Loucy (cell line): ENCODE results near the gene FAM83D.

ENCODE experiments used
- H2AFZ ChIP-seq: fragments of 200-600 bp; sonication (generic); 2 replicates; pipeline ENCODE4 v1.6.0; 2016; ENCODE audit warnings: antibody characterized with exemption, mild to moderate bottlenecking, low read length, moderate library complexity
- H3F3A ChIP-seq: fragments of 200-600 bp; 2 replicates; pipeline ENCODE4 v1.6.0; 2016; ENCODE audit warnings: antibody characterized with exemption, low read depth, mild to moderate bottlenecking
- H3K27me3 ChIP-seq: fragments of 200-600 bp; sonication (generic); 2 replicates; pipeline ENCODE4 v1.6.1; 2014; ENCODE audit warnings: low read length, mild to moderate bottlenecking; ENCODE audit not compliant: insufficient read depth, poor library complexity, severe bottlenecking
- H3K36me3 ChIP-seq: fragments of 200-600 bp; sonication (generic); 2 replicates; pipeline ENCODE4 v1.6.1; 2016; ENCODE audit warnings: low read length; ENCODE audit not compliant: insufficient read depth
- H3K4me1 ChIP-seq: fragments of 200-600 bp; sonication (generic); 2 replicates; pipeline ENCODE4 v1.5.1; 2014; ENCODE audit warnings: low read length, mild to moderate bottlenecking; ENCODE audit not compliant: insufficient read depth, poor library complexity, severe bottlenecking
- H3K4me2 ChIP-seq: fragments of 200-600 bp; sonication (generic); 2 replicates; pipeline ENCODE4 v1.6.0; 2014; ENCODE audit warnings: antibody characterized with exemption, low read length, low read depth, mild to moderate bottlenecking; ENCODE audit not compliant: poor library complexity, severe bottlenecking
- H3K4me3 ChIP-seq: fragments of 200-600 bp; sonication (generic); 2 replicates; pipeline ENCODE4 v1.5.1; 2014; ENCODE audit warnings: low read length, mild to moderate bottlenecking, mixed read lengths; ENCODE audit not compliant: poor library complexity, severe bottlenecking
- H3K79me2 ChIP-seq: fragments of 200-600 bp; sonication (generic); 2 replicates; pipeline ENCODE4 v1.6.1; 2014; ENCODE audit warnings: low read length; ENCODE audit not compliant: insufficient read depth
- H3K9ac ChIP-seq: fragments of 200-600 bp; sonication (generic); 2 replicates; pipeline ENCODE4 v1.6.0; 2014; ENCODE audit warnings: mild to moderate bottlenecking, low read depth, low read length, moderate library complexity; ENCODE audit not compliant: poor library complexity, severe bottlenecking
- H3K9me2 ChIP-seq: fragments of 200-600 bp; sonication (generic); replicated peaks from 2 replicates; pipeline ENCODE4 v1.6.1; 2016; ENCODE audit warnings: low read depth, low read length, mixed read lengths
- H3K9me3 ChIP-seq: fragments of 200-600 bp; sonication (generic); 2 replicates; pipeline ENCODE4 v1.6.1; 2014; ENCODE audit warnings: mild to moderate bottlenecking, antibody characterized with exemption, low read length, low read depth; ENCODE audit not compliant: insufficient read depth
- H4K20me1 ChIP-seq: fragments of 200-600 bp; sonication (generic); 2 replicates; pipeline ENCODE4 v1.6.0; 2014; ENCODE audit warnings: antibody characterized with exemption, low read length, mild to moderate bottlenecking; ENCODE audit not compliant: insufficient read depth, poor library complexity, severe bottlenecking
- CTCF ChIP-seq: fragments of 200-600 bp; sonication (generic); conservative IDR thresholded peaks from 2 replicates; pipeline ENCODE4 v1.5.1; 2014; ENCODE audit warnings: mild to moderate bottlenecking, antibody characterized with exemption, low read length
- EZH2phosphoT487 ChIP-seq: fragments of 200-600 bp; IDR thresholded peaks from 2 replicates; pipeline ENCODE4 v1.6.1; 2018; ENCODE audit warnings: antibody characterized with exemption, mild to moderate bottlenecking, moderate library complexity, borderline replicate concordance

FAM83D gene

GRCh38 chr20:38986663-38987062 is 60.4 kb downstream of the FAM83D start:
- Histone ChIP-seq H4K20me1 (peaks cover 6% of the 10 kb centered on the region), H3K9me3 (no peaks in the 10 kb centered on the region), H3K4me2 (no peak overlapping the region), H3F3A (no peaks in the 10 kb centered on the region), H3K9ac (no peak overlapping the region), H2AFZ (no peak overlapping the region), H3K9me2 (no peaks in the 10 kb centered on the region), H3K27me3 (no peaks in the 10 kb centered on the region), H3K4me3 (no peak overlapping the region), H3K79me2 (no peaks in the 10 kb centered on the region), H3K4me1 (peaks cover 20% of the 10 kb centered on the region), H3K36me3 (peaks cover 26% of the 10 kb centered on the region; the same call in 1 of the 2 replicates)
- TF ChIP-seq CTCF (no peak), EZH2phosphoT487 (no peak)

GRCh38 chr20:38987777-38988176 is 61.6 kb downstream of the FAM83D start:
- H3K4me3 ChIP-seq: no peak overlapping the region
- H2AFZ ChIP-seq: no peak overlapping the region
- no peaks in the 10 kb centered on the region for H3K79me2 ChIP-seq
- H3F3A ChIP-seq: no peaks in the 10 kb centered on the region
- H3K27me3 ChIP-seq: no peaks in the 10 kb centered on the region
- no peaks in the 10 kb centered on the region for H3K9me3 ChIP-seq
- no peaks in the 10 kb centered on the region for H3K9me2 ChIP-seq
- H3K36me3 ChIP-seq: peaks cover 26% of the 10 kb centered on the region; the same call in 1 of the 2 replicates
- peaks cover 11% of the 10 kb centered on the region for H3K4me1 ChIP-seq
- H4K20me1 ChIP-seq: no peaks in the 10 kb centered on the region
- TF ChIP-seq CTCF: no peak
- TF ChIP-seq EZH2phosphoT487: no peak
- H3K9ac ChIP-seq: no peak overlapping the region
- no peak overlapping the region for H3K4me2 ChIP-seq

GRCh38 chr20:38990728-38991127 is 64.5 kb downstream of the FAM83D start:
- peaks cover 29% of the 10 kb centered on the region; the same call in 1 of the 2 replicates for H3K36me3 ChIP-seq
- no peaks in the 10 kb centered on the region for H3K9me2 ChIP-seq

More at GRCh38 chr20:38990728-38991127, 64.5 kb downstream of the FAM83D start:
- TF ChIP-seq CTCF: no peak
- TF ChIP-seq EZH2phosphoT487: no peak
- no peaks in the 10 kb centered on the region for H3K79me2 ChIP-seq
- H4K20me1 ChIP-seq: no peaks in the 10 kb centered on the region
- H3K9me3 ChIP-seq: no peaks in the 10 kb centered on the region
- no peaks in the 10 kb centered on the region for H3K27me3 ChIP-seq
- H3F3A ChIP-seq: no peaks in the 10 kb centered on the region
- H2AFZ ChIP-seq: no peak overlapping the region
- peaks cover 1% of the 10 kb centered on the region for H3K4me1 ChIP-seq
- H3K4me3 ChIP-seq: no peak overlapping the region
- no peak overlapping the region for H3K9ac ChIP-seq
- H3K4me2 ChIP-seq: no peak overlapping the region
